NOMO-1 treated with DMSO at 0.1 percent for 48 hours (cell line): ENCODE data around the gene RPL13A.

ENCODE experiments used
- DNase-seq: peaks from one replicate; lab custom pipeline; 2025; ENCODE audit not compliant: unreplicated experiment; lab: John Stamatoyannopoulos, UW

The RPL13A gene

GRCh38 chr19:49479975-49480628 is 7.3 kb upstream of the RPL13A start:
- no peak for DNase-seq

- no peak for DNase-seq
Observed at GRCh38 chr19:49481020-49481683, 6.3 kb upstream of the RPL13A start.

DNA sequence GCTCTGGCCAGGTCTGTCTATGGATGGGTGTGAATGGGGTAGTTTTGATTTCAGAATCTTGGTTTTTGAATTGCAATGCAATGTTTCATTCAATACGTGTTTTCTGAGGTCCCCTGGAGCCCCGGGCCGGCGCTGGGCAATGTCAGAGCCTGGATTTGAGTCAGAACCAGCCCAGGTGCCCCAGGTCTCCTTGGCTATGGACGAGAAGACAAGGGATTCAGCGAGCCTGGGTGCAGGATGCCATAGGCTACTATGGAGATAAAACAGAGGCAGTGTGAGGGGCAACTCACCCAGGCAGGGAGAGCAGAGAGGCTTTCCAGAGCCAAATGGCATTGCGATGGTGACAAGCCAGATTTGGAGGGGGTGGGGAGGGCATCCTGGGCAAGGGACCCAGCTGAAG is 1.2 kb upstream of the RPL13A start:
- no peak for DNase-seq

DNA sequence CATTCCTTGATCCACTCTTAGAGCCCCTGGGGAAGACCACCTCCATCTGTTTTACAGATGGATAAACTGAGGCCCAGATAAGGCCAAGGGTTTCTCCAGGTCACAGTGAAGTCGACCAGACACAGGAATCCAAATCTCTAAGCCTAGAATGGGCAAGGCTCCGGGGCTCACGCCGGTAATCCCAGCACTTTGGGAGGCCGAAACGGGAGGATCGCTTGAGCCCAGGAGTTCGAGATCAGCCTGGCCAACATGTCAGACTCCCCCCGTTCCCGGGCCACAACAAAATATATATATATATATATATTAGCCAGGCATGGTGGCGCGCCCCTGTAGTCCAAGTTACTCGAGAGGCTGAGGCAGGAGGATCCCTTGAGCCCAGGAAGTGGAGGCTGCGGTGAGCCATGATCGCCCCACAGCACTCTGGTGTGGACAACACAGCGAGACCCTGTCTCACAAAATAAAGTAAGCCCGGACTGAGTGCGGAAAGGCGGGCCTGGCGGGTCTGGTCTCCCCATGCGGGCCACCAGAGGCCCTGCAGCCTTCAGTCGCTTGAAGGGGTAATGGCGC is 615 bp upstream of the RPL13A start:
- no peak for DNase-seq

GRCh38 chr19:49488046-49488862 is 846 bp downstream of the RPL13A start:
- no peak for DNase-seq

GRCh38 chr19:49488863-49489537 is 1.6 kb downstream of the RPL13A start:
- no peak for DNase-seq

DNA sequence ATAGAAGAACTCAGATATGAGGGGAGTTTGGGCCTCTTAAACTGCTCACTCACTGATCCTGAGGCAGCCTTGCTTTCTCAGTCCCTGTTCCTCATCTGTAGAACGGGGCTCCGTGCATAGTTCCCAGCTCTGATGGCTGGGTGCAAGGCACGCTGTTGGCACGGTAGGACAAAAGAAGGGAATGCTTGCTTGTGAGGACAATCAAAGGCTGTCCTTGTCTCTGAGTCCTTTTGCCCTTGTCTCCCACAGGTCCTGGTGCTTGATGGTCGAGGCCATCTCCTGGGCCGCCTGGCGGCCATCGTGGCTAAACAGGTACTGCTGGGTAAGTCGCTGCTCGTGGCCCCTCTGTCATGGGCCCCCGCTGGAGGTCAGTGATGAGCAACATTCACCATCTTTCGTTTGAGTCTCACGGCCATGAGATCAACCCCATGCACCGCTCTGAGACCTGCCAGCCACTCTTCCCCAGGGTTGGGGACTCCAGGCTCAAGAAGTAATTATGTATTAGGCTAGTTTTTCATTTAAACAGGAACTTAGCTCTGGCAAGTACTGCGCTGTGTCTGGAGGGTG is 2.3 kb downstream of the RPL13A start:
- DNase-seq: no peak

DNA sequence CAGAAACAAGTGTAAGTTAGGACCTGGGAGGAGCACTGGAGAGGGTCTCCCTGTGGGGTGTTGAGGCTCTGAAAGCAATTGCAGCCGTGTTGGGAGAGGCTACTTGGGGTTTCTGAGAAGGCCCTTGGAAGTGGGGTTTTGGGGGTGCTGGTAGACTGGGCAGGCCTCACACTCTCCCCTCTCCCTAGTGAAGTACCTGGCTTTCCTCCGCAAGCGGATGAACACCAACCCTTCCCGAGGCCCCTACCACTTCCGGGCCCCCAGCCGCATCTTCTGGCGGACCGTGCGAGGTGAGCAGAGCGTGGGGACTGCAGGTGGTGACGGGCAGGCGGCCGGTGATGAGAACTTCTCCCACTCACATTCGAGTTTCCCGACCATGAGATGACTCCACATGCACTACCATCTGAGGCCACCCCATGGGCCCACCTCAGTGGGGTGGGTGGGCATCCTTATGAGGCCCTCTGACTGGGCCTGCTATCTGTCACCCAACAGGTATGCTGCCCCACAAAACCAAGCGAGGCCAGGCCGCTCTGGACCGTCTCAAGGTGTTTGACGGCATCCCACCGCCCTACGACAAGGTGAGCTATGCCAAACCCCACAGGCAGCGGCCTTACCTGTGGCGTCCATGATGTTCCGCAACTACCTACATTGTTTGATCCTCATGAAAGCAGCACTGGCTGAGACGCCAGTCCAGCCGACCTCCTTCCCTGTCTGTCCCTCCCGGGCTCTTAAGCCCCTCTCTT is 3.0 kb downstream of the RPL13A start:
- DNase-seq: no peak

- no peak for DNase-seq
Observed at GRCh38 chr19:49491030-49491803, 3.8 kb downstream of the RPL13A start.

DNA sequence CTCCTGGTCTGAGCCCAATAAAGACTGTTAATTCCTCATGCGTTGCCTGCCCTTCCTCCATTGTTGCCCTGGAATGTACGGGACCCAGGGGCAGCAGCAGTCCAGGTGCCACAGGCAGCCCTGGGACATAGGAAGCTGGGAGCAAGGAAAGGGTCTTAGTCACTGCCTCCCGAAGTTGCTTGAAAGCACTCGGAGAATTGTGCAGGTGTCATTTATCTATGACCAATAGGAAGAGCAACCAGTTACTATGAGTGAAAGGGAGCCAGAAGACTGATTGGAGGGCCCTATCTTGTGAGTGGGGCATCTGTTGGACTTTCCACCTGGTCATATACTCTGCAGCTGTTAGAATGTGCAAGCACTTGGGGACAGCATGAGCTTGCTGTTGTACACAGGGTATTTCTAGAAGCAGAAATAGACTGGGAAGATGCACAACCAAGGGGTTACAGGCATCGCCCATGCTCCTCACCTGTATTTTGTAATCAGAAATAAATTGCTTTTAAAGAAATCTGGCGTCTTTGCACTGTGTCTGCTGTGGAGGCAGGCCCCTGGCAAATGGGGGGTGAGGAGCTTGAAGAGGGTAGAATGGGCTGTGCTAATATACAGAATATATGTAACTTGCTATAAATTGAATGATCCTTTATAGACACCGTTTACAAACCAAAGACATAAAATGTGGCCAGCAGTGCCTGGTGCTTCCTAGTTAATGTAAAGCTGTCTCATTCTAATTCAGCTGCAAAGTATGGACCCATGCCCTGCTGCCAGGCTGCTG is 4.6 kb downstream of the RPL13A start:
- no peak for DNase-seq

DNA sequence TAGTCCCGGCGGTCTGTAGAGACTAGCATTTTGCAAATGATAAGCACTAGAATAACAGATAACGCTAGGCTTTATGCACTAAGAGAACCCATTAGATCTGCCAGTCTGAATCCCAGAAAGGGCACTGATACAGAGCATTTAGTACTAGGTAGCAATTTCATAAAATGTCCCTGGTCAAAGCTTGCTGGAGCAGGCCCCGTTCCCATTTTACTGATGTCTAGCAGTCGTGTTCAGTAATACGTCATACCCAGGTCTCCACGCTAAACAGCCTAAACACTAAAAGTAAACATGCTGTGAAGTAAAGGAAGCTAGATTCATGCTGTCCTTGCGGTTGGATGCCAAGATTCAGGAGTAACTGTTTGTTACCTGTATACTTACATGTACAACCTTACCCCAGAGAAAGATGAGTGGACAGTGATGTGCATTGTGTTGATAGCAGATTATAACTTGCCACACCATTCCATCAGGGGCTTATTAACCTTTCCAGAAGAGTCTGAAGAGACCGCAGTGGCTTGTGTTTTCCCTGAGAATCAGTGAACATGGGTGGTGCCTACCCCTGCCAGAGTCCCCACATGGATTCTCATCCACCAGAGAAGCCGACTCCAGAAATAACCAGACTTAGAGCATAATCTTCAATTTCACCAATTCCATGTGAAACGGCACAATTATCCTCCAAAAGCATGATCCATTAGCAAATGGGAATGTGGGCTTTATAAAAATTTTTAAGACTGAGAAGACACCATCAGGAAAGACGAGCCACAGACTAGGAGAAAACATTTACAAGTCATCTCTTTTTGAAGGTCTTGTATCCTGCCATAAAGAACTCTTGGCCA is 5.4 kb downstream of the RPL13A start:
- DNase-seq: no peak

- DNase-seq: no peak
Observed at GRCh38 chr19:49496574-49497008, 9.2 kb downstream of the RPL13A start.

DNA sequence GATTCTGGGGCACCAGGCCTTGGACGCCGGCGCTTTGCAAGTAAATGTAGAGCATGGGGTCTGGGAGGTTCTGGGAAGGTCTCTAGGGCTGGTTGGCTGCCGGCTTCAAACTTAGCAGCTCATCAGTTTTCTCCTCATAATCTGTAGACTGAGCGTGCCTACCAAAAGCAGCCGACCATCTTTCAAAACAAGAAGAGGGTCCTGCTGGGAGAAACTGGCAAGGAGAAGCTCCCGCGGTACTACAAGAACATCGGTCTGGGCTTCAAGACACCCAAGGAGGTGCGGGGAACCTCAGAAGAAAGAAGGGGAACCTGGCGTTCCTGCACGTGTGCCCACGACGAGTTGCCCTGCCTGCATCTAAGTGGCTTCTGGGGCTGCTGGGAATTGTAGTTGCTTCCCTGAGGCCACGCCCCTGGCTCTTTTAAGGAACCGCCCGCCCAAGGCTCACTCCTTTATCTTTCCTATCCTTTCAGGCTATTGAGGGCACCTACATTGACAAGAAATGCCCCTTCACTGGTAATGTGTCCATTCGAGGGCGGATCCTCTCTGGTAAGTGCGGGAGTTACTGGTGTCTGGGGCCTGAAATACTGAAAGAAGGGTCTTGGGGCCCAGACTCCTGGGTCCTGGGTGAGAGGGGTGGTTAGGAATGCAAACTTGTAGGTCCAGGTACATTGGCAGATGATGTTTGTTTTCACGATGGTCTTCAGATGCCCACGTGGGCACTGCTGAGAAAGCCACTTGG is 9.8 kb downstream of the RPL13A start:
- DNase-seq: peak; percentile 94

GRCh38 chr19:49497789-49498103 is 10.3 kb downstream of the RPL13A start:
- no peak for DNase-seq

- no peak for DNase-seq
Observed at GRCh38 chr19:49498475-49498874, 11.1 kb downstream of the RPL13A start.

DNA sequence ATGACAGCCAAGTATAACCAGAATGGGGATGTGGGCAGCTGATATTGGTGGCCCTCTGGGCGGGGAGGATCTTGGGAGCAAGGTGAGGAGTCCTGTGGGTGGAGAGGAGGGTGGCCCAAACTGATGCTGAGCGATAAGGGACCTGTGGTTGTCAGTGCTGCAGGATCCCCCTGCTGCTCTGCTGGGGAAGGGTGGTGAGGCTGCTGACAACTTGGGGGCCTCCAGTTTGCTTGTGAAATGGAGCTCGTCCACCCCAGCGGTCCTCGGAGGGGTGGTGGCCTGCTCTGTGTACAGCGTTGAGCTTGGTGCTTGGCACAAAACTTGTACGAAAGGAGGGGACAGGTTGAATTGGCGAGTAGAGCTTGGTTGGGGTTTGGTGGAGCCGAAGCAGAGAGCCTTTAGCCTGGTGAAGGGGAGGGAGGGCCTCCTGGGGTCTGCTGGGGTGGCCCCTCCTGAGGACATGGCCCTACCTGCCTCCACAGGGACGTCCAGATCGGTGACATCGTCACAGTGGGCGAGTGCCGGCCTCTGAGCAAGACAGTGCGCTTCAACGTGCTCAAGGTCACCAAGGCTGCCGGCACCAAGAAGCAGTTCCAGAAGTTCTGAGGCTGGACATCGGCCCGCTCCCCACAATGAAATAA is 11.7 kb downstream of the RPL13A start:
- DNase-seq: no peak
